Colonic mucosa (tissue), 4 donors: Measurements from ENCODE around the gene ZNF789. TPM values are rescaled to one million over a fixed set of nuclear protein-coding genes. Genes with fewer than 3 reads are reported as not detected.
"Not testable (repeated sequence)": the region's sequence is repeated elsewhere in the genome, so short reads cannot be mapped to it uniquely, and the experiment has no call there.

Experiments used
- DNase-seq: peaks from one replicate; pipeline ENCODE4 v3.0.0-alpha.2; 2020
- H3K27ac ChIP-seq: fragments of 200-600 bp; one replicate; pipeline ENCODE4 v1.8.0; 2021
- H3K27me3 ChIP-seq: fragments of 200-600 bp; one replicate; pipeline ENCODE4 v1.8.0; 2021
- H3K36me3 ChIP-seq: fragments of 200-600 bp; one replicate; pipeline ENCODE4 v1.8.0; 2021
- H3K4me1 ChIP-seq: fragments of 200-600 bp; one replicate; pipeline ENCODE4 v1.8.0; 2021; ENCODE audit warnings: mild to moderate bottlenecking
- H3K4me3 ChIP-seq: fragments of 200-600 bp; one replicate; pipeline ENCODE4 v1.8.0; 2021
- H3K9ac ChIP-seq, 2 donors: one replicate each; pipeline ENCODE4 v1.7.0; 2013; ENCODE audit warnings: control low read depth in 2 of 2, low read depth in 2 of 2, low read length in 2 of 2
- H3K9me3 ChIP-seq: fragments of 200-600 bp; one replicate; pipeline ENCODE4 v1.8.0; 2021
- intact Hi-C: fragments of 100-400 bp; cut with DNase I; formaldehyde crosslinking; loops from one replicate; pipeline ENCODE4 v1.14.1; 2022
- total RNA-seq, 2 donors: library from RNA; stranded (reverse); fragmentation: NEBNext Ultra II Directional in 1 of 2; extraction: Animal tissue kit (Norgen Biotek cat#: 25700) in 1 of 2; gene quantifications; one replicate each; pipeline ENCODE4 v1.2.1, GENCODE V29; 2021
- TF ChIP-seq, protein P1 (sequence below): fragments of 200-600 bp; IDR thresholded peaks from one replicate; pipeline ENCODE4 v1.8.0; 2022; ENCODE audit warnings: antibody characterized with exemption, mild to moderate bottlenecking
- donor health status: healthy.
- donor health status: DM: no; HTN: no; CAD: no.
- donor health status: DM: no; HTN: no; CAD: no.

The ZNF789 gene
- 10 to 100 TPM in 1 of 2 donors, 1 to 10 TPM in 1; 9.0 to 23.0 TPM for total RNA-seq

DNA sequence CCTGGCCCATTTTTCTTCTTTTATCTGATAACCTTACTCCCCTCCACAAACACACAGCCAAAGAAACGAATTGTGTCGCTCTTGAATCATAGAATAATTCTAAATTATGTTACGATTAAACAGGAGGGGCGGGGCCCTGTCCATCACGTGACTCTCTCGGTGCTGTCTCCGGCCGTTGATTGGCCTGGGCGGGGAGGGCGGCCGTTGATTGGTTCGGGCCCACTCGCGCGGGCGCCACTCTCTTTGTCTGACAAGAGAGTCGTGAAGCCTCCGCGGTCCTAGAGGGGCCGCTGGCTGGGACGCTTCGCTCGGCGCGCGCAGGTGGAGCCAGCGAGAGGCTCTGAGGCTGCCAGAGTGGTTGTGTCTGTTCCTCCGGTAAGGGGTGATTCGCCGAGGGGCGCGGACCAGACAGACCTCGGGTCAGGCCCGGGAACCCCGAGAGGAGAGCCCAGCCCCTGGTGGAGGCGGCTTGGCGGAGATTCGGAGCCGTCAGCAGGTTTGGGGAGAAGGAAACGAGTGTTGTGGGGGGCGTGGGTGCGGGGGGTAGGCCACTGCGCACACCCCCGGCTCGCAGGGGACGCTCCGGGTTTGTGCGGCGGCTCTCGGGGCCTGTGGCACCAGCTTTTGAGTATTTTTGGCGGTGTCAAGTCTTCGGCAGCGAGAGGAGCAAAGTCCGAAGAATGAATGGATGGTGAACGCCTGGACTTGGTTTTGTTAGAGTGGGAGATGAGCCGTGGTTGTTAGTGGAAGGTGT lies at the start of gene ZNF789:
ZNF789 (plus strand) TSS at position 330 of the 754 bp plus-strand sequence. CDS start 3,567 bp downstream, outside the sequence.
- peak within 1 kb of the TSS; percentile 79 for H3K27ac ChIP-seq
- intact Hi-C loops, result no loop called here
- peak within 1 kb of the TSS; percentile 76 to 86 for H3K9ac ChIP-seq
- no peaks in the 10 kb centered on the region for H3K9me3 ChIP-seq
- no peaks in the 10 kb centered on the region for H3K27me3 ChIP-seq
- peaks cover 3% of the 10 kb centered on the region for H3K4me1 ChIP-seq
- peak within 1 kb of the TSS; percentile 98 for H3K4me3 ChIP-seq
- TF ChIP-seq, protein P1, sequence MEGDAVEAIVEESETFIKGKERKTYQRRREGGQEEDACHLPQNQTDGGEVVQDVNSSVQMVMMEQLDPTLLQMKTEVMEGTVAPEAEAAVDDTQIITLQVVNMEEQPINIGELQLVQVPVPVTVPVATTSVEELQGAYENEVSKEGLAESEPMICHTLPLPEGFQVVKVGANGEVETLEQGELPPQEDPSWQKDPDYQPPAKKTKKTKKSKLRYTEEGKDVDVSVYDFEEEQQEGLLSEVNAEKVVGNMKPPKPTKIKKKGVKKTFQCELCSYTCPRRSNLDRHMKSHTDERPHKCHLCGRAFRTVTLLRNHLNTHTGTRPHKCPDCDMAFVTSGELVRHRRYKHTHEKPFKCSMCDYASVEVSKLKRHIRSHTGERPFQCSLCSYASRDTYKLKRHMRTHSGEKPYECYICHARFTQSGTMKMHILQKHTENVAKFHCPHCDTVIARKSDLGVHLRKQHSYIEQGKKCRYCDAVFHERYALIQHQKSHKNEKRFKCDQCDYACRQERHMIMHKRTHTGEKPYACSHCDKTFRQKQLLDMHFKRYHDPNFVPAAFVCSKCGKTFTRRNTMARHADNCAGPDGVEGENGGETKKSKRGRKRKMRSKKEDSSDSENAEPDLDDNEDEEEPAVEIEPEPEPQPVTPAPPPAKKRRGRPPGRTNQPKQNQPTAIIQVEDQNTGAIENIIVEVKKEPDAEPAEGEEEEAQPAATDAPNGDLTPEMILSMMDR, result no peak
- no peaks in the 10 kb centered on the region for H3K36me3 ChIP-seq
- peak; percentile 98 for DNase-seq

DNA sequence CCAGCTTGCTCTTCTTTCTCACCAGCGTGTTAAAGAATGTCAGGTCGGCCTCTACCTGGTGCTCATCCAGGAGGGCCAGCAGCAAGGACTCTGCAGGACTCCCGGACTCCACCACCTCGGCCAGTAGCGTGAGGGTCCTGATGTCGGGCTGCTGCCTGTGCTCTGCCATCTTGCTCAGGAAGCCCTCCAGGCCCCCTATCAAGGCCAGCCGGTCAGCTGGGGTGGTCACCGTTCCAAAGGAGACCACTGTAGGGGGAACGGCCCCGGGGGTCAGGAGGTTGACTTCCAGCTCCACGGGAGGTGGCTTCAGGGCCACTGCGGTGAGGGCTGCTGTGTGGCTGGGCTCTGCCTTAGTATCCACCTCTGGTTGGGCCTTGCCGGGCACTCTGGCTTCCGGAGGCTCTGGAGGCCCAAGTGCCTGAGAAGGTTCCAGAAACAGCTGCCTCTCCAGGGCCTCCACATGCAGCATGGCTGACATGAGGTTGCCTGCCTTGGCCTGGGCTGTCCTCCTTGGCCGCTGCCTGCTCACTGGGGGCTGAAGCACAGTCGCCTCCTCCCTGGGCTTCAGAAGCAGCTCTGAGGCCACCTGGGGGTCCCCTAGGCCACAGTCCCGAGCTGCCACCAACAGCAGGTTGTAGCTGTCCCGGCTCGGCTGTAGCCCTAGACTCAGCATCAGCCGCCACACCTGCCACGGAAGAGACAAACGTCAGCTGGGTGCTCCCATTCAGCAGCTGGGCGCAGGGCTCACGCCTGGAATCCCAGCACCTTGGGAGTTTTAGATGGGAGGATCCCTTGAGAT lies 47.6 kb upstream of the ZNF789 start:
- Histone ChIP-seq H3K9ac (no peak overlapping the region), H3K9me3 (no peaks in the 10 kb centered on the region), H3K27me3 (no peaks in the 10 kb centered on the region), H3K36me3 (no peaks in the 10 kb centered on the region), H3K4me3 (no peak overlapping the region), H3K4me1 (no peaks in the 10 kb centered on the region), H3K27ac (no peak overlapping the region)
- intact Hi-C loops, result no loop called here
- DNase-seq, result no peak
- TF ChIP-seq, protein P1, result no peak

DNA sequence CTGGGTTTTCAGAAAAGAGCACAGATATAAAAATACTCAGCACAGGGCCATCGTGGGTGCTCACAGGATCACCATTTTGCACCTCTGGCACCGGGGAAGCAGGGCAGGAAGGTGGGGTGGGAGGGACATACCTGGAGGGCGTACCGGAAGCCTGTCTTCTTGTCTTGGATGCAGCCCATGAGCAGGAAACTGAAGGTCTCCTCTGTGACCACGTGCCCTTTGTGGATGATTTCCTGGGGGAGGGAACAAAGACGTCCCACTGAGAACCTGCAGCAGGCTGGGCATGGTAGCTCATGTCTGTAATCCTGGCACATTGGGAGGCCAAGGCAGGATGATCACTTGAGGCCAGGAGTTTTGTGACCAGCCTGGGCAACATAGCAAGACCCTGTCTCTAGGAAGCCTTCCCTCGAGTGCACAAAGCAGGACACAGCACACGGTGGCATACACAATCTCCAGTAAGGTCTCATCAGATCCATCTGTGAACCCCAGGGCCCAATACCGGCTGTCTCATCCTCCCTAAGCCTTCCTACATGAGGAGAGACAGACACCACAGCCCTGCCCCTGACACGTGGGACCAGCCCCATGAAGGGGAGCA lies 43.6 kb upstream of the ZNF789 start:
- Histone ChIP-seq H3K4me1 (no peaks in the 10 kb centered on the region), H3K9ac (no peak overlapping the region), H3K9me3 (no peaks in the 10 kb centered on the region), H3K36me3 (no peaks in the 10 kb centered on the region), H3K27me3 (no peaks in the 10 kb centered on the region), H3K4me3 (no peak overlapping the region), H3K27ac (no peak overlapping the region)
- no peak for DNase-seq
- intact Hi-C loops, result no loop called here
- TF ChIP-seq, protein P1, result no peak

DNA sequence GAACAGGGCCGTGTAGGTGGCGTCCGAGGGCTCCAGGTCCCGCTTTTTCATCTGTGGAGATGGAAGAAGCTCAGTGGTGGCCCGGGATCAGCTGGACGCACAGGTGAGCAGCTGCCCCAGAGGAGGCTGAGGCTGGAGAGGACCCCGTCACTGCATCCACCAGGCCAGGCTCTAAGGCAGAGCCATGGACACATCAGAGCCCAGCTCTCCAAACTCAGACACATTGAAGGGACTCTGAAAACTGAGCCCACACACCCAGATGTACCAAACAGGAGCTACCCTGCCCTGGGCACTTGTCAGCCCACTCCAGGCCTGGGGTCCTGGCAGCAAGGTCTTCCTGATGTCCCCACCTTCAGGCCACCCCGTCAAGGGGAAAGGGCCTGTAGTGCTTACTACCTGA lies 42.9 kb upstream of the ZNF789 start:
- Histone ChIP-seq H3K4me1 (no peaks in the 10 kb centered on the region), H3K4me3 (no peak overlapping the region), H3K36me3 (no peaks in the 10 kb centered on the region), H3K9ac (no peak overlapping the region), H3K27ac (no peak overlapping the region), H3K9me3 (no peaks in the 10 kb centered on the region), H3K27me3 (no peaks in the 10 kb centered on the region)
- intact Hi-C loops, result no loop called here
- TF ChIP-seq, protein P1, result no peak
- DNase-seq, result no peak

DNA sequence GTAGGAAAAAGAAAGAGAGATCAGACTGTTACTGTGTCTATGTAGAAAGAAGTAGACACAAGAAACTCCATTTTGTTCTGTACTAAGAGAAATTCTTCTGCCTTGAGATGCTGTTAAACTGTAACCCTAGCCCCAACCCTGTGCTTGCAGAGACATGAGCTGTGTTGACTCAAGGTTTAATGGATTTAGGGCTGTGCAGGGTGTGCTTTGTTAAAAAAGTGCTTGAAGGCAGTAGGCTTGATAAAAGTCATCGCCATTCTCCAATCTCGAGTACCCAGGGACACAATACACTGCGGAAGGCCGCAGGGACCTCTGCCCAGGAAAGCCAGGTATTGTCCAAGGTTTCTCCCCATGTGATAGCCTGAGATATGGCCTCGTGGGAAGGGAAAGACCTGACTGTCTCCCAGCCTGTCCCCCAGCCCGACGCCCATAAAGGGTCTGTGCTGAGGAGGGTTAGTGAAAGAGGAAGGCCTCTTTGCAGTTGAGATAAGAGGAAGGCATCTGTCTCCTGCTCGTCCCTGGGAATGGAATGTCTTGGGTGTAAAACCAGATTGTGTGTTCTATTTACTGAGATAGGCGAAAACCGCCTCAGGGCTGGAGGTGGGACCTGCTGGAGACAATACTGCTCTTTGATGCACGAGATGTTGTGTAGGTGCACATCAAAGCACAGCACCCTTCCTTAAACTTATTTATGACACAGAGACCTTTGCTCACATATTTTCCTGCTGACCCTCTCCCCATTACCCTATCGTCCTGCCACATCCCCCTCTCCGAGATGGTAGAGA lies 40.7 kb upstream of the ZNF789 start:
- H3K9ac ChIP-seq, H3K27me3 ChIP-seq, intact Hi-C loops, DNase-seq, H3K36me3 ChIP-seq, H3K4me1 ChIP-seq, H3K9me3 ChIP-seq, H3K27ac ChIP-seq, H3K4me3 ChIP-seq: not testable (repeated sequence)
